HepG2 (cell line): ENCODE measurements around the gene PDIA2. TPM values are rescaled to one million over a fixed set of nuclear protein-coding genes. Genes with fewer than 3 reads are reported as not detected.
"Not testable (repeated sequence)": the region's sequence is repeated elsewhere in the genome, so short reads cannot be mapped to it uniquely, and the experiment has no call there.

Experiments used
- ATAC-seq: fragments of 200-7000 bp; cut with Tn5 transposase; 3 replicates; pipeline ENCODE4 v1.9.1; 2020; ENCODE audit warnings: mild to moderate bottlenecking, moderate library complexity
- BruUV-seq: library from RNA; stranded (reverse); fragments of 400-500 nt; replicated peaks from 2 replicates; lab custom pipeline; 2021; lab: Mats Ljungman, UMichigan
- CTCF ChIA-PET: fragments of 300-600 bp; formaldehyde crosslinking; extraction: SDS; loops from one replicate; lab custom pipeline; 2021; ENCODE audit warnings: low total read pairs, inconsistent platforms, low intra/inter-chr PET ratio; lab: Yijun Ruan, JAX
- POLR2A ChIA-PET: fragments of 350-600 bp; sonication (Branson Sonifier 250); formaldehyde crosslinking; loops from one replicate; lab custom pipeline; 2020; ENCODE audit warnings: antibody characterized with exemption, inconsistent platforms; lab: Yijun Ruan, JAX
- DNase-seq: peaks from one replicate; pipeline ENCODE4 v3.0.0-alpha.2; 2015; ENCODE audit warnings: low spot score
- FAIRE-seq: peaks from 3 replicates; lab custom pipeline; 2011; peaks lifted over from hg19 to GRCh38; lab: Jason Lieb, UNC
- H2AFZ ChIP-seq: one replicate; pipeline ENCODE4 v1.6.1; 2011; ENCODE audit warnings: low read length, inconsistent platforms
- H3K27ac ChIP-seq: fragments of 300-600 bp; 3 replicates; pipeline ENCODE4 v1.8.0; 2011; ENCODE audit warnings: mixed run types, mild to moderate bottlenecking, mixed read lengths, low read length, inconsistent platforms; ENCODE audit not compliant: insufficient read depth; ENCODE audit errors: extremely low read length
- H3K27me3 ChIP-seq, 2 experiments: fragments of 200-600 bp in 1 of 2; 2 replicates in 1 of 2; 3 replicates in 1 of 2; pipeline versions ENCODE4 v1.6.0 to v1.8.0; 2011; ENCODE audit warnings: low read length in 2 of 2, mild to moderate bottlenecking in 2 of 2, moderate library complexity in 2 of 2, inconsistent platforms in 1 of 2; ENCODE audit not compliant: insufficient read depth in 2 of 2, control insufficient read depth in 1 of 2
- H3K36me3 ChIP-seq, 2 experiments: fragments of 200-600 bp in 1 of 2; replicated peaks in 1 of 2; 2 replicates in 1 of 2; 3 replicates in 1 of 2; pipeline versions ENCODE4 v1.5.1 to v1.8.0; 2011; ENCODE audit warnings: low read length in 2 of 2, inconsistent platforms in 1 of 2; ENCODE audit not compliant: insufficient read depth in 2 of 2, control insufficient read depth in 1 of 2
- H3K4me1 ChIP-seq: 2 replicates; pipeline ENCODE4 v1.5.1; 2012; ENCODE audit warnings: low read length, inconsistent platforms; ENCODE audit not compliant: insufficient read depth
- H3K4me2 ChIP-seq: 2 replicates; pipeline ENCODE4 v1.6.0; 2011; ENCODE audit warnings: low read depth, low read length, inconsistent platforms
- H3K4me3 ChIP-seq, 3 experiments: fragments of 200-600 bp in 1 of 3; sonication (generic), shearing (Covaris generic) in 1 of 3; replicated peaks in 1 of 3; 2 replicates each; pipeline ENCODE4 v1.5.1; 2011 to 2016; ENCODE audit warnings: low read length in 3 of 3, inconsistent platforms in 2 of 3, low read depth in 2 of 3, mild to moderate bottlenecking in 2 of 3, control low read depth in 1 of 3, mixed read lengths in 1 of 3; ENCODE audit not compliant: insufficient read depth in 1 of 3
- H3K79me2 ChIP-seq: one replicate; pipeline ENCODE4 v1.6.1; 2011; ENCODE audit warnings: low read length, inconsistent platforms; ENCODE audit not compliant: insufficient read depth
- H3K9ac ChIP-seq: 2 replicates; pipeline ENCODE4 v1.6.0; 2011; ENCODE audit warnings: mild to moderate bottlenecking, low read depth, low read length, inconsistent platforms; ENCODE audit not compliant: insufficient read depth
- H3K9me3 ChIP-seq: 2 replicates; pipeline ENCODE4 v1.5.1; 2012; ENCODE audit warnings: mild to moderate bottlenecking, low read length
- H4K20me1 ChIP-seq: 2 replicates; pipeline ENCODE4 v1.6.0; 2011; ENCODE audit warnings: inconsistent platforms, mild to moderate bottlenecking, low read length, moderate library complexity; ENCODE audit not compliant: insufficient read depth
- HNF4A ChIP-seq: sonication (generic); formaldehyde crosslinking; IDR thresholded peaks from 2 replicates; pipeline ENCODE4 v1.4.0; 2020; ENCODE audit warnings: missing genetic modification reagents
- MBD4 ChIP-seq: IDR thresholded peaks from 2 replicates; pipeline ENCODE4 v1.6.1; 2012; ENCODE audit warnings: low read length, inconsistent platforms, borderline replicate concordance
- TRIM24 ChIP-seq: sonication (generic); formaldehyde crosslinking; IDR thresholded peaks from 2 replicates; pipeline ENCODE4 v1.8.0; 2022; ENCODE audit warnings: mild to moderate bottlenecking, missing genetic modification reagents
- USF2 ChIP-seq, 2 experiments: sonication (generic) in 1 of 2; formaldehyde crosslinking in 1 of 2; IDR thresholded peaks; 2 replicates each; pipeline versions ENCODE4 v1.5.1 to v1.6.1; 2011 to 2020; ENCODE audit warnings: borderline replicate concordance in 1 of 2, low read depth in 1 of 2, low read length in 1 of 2, mild to moderate bottlenecking in 1 of 2, missing genetic modification reagents in 1 of 2, moderate library complexity in 1 of 2
- ZSCAN21 ChIP-seq: sonication (generic); formaldehyde crosslinking; IDR thresholded peaks from 2 replicates; pipeline ENCODE4 v1.8.0; 2022; ENCODE audit warnings: mild to moderate bottlenecking, missing genetic modification reagents, moderate library complexity, borderline replicate concordance
- WGBS: methylation state at CpG from one replicate; pipeline ENCODE4 v1.1.6; 2017; ENCODE audit warnings: low lambda C conversion rate; 5-methylcytosine and 5-hydroxymethylcytosine counted together
- in situ Hi-C: cut with HindIII; loops from 2 replicates; pipeline ENCODE4 v1.10.0; 2017; ENCODE audit warnings: low pct_unique_long_range_greater_than_20kb; ENCODE audit not compliant: extremely low pct_ligation_motif_present
- intact Hi-C: fragments of 100-400 bp; cut with micrococcal nuclease; formaldehyde crosslinking; loops from one replicate; pipeline ENCODE4 v1.10.0; 2022; ENCODE audit not compliant: unreplicated experiment
- polyA plus RNA-seq, 8 experiments: library from polyadenylated mRNA; depleted of rRNA in 3 of 8; stranded (reverse) in 7 of 8; unstranded in 1 of 8; fragments of >200 nt; fragmentation: Illumina TruSeq in 4 of 8; extraction: Trizol in 4 of 8; gene quantifications; 2 replicates each; pipeline versions ENCODE4 v1.2.1 to v1.2.3, GENCODE V29; 2011 to 2016; ENCODE audit warnings: low read depth in 4 of 8, missing spikeins in 1 of 8, mixed read lengths in 1 of 8; ENCODE audit not compliant: insufficient read depth in 1 of 8
- total RNA-seq, 5 experiments: library from RNA; depleted of rRNA; stranded (reverse); fragments of >200 nt; fragmentation: Illumina TruSeq; extraction: Trizol; gene quantifications; 2 replicates each; pipeline ENCODE4 v1.2.3, GENCODE V29; 2016; ENCODE audit warnings: low read depth in 1 of 5
- TF ChIP-seq, protein P1 (sequence below): IDR thresholded peaks from 2 replicates; pipeline ENCODE4 v1.6.1; 2016; ENCODE audit warnings: mild to moderate bottlenecking, missing biosample characterization, missing genetic modification reagents

PDIA2 gene
- total and polyA plus RNA-seq, 2 of the 13 experiments (the other 11 are each of a cell fraction or from before 2014, with no cell fraction given): 0.35 to 1.9 TPM

DNA sequence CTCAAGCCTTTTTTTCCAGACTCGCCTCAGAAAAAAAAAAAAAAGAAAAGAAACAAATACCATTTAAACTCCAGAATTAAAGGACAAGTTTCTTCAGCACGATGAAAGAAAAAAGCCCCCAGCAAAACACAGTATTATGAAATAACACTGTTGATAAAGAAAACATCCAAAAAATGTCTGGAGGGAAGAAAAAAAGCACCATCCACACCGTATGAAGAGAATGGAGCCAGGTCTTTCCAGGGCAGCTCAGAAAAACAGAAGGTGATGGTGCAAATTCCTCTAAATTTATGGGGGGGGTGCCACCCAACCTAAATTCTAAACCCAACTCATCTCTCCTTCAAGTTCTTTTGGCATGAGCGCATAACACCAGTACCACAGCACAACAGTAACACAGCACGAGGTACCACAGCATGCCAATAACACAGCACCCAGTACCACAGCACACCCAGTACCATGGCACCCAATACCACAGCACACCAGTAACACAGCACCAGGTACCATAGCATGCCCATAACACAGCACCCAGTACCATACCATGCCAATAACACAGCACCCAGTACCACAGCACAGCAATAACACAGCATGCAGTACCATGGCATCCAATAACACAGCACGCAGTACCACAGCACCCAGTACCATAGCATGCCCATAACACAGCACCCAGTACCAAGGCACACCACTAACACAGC, 50.6 kb downstream of the PDIA2 start (continued):
- TF ChIP-seq USF2 (IDR thresholded peaks at IDR 0.05; ENCODE audit: low read depth, low read length) (no peak), USF2 (CRISPR knock-in tag; IDR thresholded peaks at IDR 0.05; ENCODE audit: borderline replicate concordance) (no peak), TRIM24 (CRISPR knock-in tag) (no peak), HNF4A (no peak), MBD4 (no peak)
- TF ChIP-seq, protein P1, sequence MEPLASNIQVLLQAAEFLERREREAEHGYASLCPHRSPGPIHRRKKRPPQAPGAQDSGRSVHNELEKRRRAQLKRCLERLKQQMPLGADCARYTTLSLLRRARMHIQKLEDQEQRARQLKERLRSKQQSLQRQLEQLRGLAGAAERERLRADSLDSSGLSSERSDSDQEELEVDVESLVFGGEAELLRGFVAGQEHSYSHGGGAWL (CRISPR knock-in tag): no peak

DNA sequence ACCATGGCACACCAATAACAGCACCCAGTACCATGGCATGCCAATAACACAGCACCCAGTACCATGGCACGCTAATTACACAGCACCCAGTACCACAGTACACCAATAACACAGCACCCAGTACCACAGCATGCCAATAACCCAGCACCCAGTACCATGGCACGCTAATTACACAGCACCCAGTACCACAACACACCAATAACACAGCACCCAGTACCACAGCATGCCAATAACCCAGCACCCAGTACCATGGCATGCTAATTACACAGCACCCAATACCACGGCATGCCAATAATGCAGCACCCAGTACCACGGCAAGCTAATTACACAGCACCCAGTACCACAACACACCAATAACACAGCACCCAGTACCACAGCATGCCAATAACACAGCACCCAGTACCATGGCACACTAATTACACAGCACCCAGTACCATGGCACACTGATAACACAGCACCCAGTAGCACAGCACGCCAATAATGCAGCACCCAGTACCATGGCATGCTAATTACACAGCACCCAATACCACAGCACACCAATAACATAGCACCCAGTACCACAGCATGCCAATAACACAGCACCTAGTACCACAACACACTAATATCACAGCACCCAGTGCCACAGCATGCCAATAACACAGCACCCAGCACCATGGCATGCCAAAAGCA, 51.3 kb downstream of the PDIA2 start:
- 100% methylated on average over 3 of the region's 5 CpGs for WGBS
- peaks cover 87% of the 10 kb centered on the region for H3K79me2 ChIP-seq
- H3K4me2 ChIP-seq, POLR2A ChIA-PET, H3K27ac ChIP-seq, CTCF ChIA-PET, DNase-seq, intact Hi-C loops, H3K9ac ChIP-seq, H3K4me3 ChIP-seq, in situ Hi-C loops, BruUV-seq: not testable (repeated sequence)
- peak; percentile 40 for FAIRE-seq
- peaks cover 77% of the 10 kb centered on the region for H3K4me1 ChIP-seq
- H4K20me1 ChIP-seq: peaks cover 42% of the 10 kb centered on the region
- peak; percentile 99 for TF ChIP-seq ZSCAN21 (CRISPR knock-in tag)
- TF ChIP-seq, all 625 proteins: peak for 1; not testable (repeated sequence) for 624
- H3K9me3 ChIP-seq, H2AFZ ChIP-seq, ATAC-seq, H3K27me3 ChIP-seq, H3K36me3 ChIP-seq: not testable (repeated sequence)
